ENCODE measurements around the gene RGL3. TPM values are rescaled to one million over a fixed set of nuclear protein-coding genes. Genes with fewer than 3 reads are reported as not detected.
"Not testable (repeated sequence)": the region's sequence is repeated elsewhere in the genome, so short reads cannot be mapped to it uniquely, and the experiment has no call there.

Gene RGL3, protein sequence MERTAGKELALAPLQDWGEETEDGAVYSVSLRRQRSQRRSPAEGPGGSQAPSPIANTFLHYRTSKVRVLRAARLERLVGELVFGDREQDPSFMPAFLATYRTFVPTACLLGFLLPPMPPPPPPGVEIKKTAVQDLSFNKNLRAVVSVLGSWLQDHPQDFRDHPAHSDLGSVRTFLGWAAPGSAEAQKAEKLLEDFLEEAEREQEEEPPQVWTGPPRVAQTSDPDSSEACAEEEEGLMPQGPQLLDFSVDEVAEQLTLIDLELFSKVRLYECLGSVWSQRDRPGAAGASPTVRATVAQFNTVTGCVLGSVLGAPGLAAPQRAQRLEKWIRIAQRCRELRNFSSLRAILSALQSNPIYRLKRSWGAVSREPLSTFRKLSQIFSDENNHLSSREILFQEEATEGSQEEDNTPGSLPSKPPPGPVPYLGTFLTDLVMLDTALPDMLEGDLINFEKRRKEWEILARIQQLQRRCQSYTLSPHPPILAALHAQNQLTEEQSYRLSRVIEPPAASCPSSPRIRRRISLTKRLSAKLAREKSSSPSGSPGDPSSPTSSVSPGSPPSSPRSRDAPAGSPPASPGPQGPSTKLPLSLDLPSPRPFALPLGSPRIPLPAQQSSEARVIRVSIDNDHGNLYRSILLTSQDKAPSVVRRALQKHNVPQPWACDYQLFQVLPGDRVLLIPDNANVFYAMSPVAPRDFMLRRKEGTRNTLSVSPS
- not detected in 2 replicates for total RNA-seq (2014; rRNA removed; shearing (Covaris generic))
- polyA plus RNA-seq (2015; cell fraction: cytosol; rRNA removed) = 0.87 TPM in 1 of 2 replicates, not detected in the other
- 0.27 TPM in 1 of 2 replicates, not detected in the other for polyA plus RNA-seq (2015; cell fraction: nucleus; rRNA removed)

- DNase-seq (ENCODE audit: low read depth) = no peak
Measured at GRCh38 chr19:11418549-11419506, at the start of gene RGL3. RGL3 (minus strand) TSS chr19:11419314; CDS start chr19:11419278, 36 bp downstream.

- not testable (repeated sequence) for DNase-seq (ENCODE audit: low read depth)
Measured at GRCh38 chr19:11468266-11468845, 49.2 kb upstream of the RGL3 start.

- no peak for DNase-seq (ENCODE audit: low read depth)
Measured at GRCh38 chr19:11465600-11465999, 46.5 kb upstream of the RGL3 start.

DNA sequence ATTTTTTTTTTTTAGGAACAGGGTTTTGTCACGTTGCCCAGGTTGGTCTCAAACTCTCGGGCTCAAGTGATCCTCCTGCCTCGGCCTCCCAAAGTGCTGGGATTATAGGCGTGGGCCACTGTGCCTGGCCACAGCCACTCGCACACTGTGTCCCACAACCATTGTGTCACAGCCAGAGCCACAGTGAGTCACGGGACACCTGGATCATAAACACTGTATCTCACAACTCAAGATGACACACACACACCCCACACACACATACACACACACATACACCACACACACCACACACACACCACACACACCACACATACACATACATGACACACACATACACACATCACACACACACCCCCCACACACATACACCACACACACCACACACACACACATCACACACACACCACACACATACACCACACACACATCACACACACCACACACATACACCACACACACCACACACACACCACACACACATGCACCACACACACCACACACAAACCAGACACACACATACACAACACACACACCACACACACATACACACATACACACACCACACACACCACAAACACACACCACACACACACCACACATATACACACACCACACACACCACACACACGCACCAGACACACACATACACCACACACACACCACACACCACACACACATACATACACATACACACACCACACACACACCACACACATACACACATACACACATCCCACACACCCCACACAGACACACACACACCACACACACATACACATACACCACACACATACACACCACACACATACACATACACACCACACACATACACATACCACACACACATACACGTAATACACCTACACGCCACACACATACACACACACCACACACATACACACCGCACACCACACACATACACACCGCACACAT is 45.5 kb upstream of the RGL3 start:
- DNase-seq (ENCODE audit: low read depth) = no peak

- DNase-seq (ENCODE audit: low read depth) = no peak
Measured at GRCh38 chr19:11463391-11463790, 44.3 kb upstream of the RGL3 start.

GRCh38 chr19:11461453-11461852 is 42.3 kb upstream of the RGL3 start:
- DNase-seq (ENCODE audit: low read depth) = no peak

DNA sequence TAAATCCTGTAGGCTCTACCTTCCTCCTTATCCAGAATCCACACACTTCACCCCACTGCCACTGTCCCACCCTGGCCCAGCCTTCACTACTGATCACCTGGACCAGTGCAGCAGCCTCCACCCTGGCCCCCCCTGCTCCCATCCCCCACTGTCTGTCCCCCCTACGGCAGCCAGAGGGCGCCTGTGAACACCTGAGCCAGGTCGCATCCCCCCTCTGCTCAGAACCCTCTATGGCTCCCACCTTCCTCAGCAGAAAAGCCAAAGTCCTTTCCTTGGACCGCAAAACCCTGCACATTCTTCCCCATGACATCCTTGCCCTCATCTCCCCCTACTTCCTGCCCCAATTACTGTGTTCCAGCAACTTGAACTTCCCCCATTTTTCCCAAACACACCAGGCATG is 41.1 kb upstream of the RGL3 start:
- DNase-seq (ENCODE audit: low read depth) = no peak

GRCh38 chr19:11458912-11459311 is 39.8 kb upstream of the RGL3 start:
- DNase-seq (ENCODE audit: low read depth) = not testable (repeated sequence)

- DNase-seq (ENCODE audit: low read depth) = no peak
Measured at GRCh38 chr19:11458236-11458900, 39.3 kb upstream of the RGL3 start.

DNA sequence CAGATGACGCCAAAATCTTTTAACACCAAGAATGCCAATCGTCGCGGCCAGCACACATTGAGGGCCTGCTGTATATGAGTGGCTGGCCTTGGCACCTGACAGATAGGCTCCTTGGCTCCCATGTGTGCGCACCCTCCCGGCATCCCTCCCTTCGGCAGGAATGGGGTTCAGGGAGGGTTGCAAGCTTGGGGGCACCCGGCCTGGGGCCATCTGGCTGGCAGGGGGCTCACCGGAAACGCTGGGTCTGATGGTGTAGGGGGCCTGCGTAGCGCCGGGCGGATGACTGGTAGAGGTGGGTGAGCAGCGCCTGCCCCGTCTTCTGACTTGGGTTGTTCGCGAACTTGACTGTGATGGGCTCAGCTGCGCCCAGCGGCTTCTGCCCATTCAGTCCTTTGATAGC is 38.7 kb upstream of the RGL3 start:
- DNase-seq (ENCODE audit: low read depth) = no peak

DNA sequence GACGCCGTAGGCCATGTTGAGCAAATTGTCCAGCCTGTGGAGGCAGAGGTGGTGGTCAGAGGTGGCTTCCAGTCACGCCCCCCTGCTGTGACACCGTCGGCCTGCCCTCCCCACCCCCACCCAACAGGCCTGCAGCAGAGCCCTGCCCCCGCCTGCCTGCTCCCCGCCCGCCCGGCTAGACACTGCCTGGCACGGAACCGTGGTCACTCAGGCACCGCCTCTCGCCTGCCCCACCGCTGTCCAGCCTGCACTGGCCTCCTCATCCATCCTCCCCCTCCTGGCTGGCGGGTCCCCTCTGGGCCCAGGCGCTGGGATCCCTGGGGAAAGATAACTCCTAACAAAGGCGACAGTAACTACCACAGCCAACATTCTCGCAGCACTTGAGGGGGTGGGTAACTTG is 38.0 kb upstream of the RGL3 start:
- no peak for DNase-seq (ENCODE audit: low read depth)

DNA sequence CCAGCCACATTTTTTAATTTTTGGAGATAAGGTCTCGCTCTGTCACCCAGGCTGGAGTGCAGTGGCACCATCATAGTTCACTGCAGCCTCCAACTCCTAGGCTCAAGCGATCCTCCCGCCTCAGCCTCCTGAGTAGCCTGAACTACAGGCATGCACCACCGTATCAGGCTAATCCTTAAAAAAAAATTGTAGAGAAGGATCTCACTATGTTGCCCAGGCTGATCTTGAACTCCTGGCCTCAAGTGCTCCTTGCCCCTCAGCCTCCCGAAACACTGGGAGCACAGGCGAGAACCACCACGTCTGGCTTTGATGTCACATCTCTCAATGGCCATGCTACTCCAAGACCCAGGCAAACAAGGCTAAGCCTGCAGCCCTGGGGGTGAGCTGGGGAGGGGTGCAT is 37.5 kb upstream of the RGL3 start:
- no peak for DNase-seq (ENCODE audit: low read depth)

GRCh38 chr19:11455233-11455554 is 36.1 kb upstream of the RGL3 start:
- not testable (repeated sequence) for DNase-seq (ENCODE audit: low read depth)

DNA sequence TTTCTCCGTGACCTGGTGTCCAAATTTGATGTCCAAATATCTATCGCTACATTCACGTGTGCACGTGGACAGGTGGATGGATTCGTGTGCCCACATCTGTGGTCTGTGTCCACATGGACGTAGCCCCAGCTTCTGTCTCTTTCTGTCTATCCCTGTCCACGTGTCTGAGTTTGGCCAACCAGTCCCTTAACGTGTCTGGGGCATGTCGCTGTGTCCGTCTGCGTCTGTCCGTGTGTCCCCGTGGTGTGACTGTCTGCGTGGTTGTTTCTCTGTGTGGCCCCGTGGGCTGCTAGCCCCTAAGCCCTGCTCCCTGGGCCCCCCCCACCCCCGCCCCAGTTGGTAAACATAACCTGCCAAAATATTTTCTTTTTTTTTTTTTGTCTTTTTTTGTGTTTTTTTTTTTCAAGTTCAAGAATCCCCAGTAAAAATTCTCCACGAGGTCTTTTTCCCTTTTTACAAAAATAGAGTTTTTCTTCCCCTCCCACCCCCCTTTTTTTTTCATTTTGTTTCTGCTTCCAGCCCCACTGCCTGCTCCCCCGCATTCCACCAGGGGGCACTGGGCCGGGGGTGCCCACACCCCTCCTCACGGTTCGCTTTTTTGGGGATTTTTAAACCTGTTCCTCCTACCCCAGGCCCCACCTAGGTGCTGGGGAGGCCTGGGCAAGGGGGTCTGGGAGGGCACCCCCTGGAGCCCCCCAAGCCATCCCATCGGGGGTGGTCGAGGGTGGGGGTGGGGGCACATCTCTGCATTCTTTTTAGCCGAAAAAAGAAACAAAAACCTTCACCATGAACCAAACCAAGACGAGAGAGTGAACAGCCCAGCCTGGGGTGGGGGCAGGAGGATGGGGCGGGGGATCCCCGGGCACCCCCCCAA is 34.6 kb upstream of the RGL3 start:
- no peak for DNase-seq (ENCODE audit: low read depth)

GRCh38 chr19:11452620-11453310 is 33.7 kb upstream of the RGL3 start:
- DNase-seq (ENCODE audit: low read depth) = no peak

- no peak for DNase-seq (ENCODE audit: low read depth)
Measured at GRCh38 chr19:11451871-11452619, 32.9 kb upstream of the RGL3 start.

DNA sequence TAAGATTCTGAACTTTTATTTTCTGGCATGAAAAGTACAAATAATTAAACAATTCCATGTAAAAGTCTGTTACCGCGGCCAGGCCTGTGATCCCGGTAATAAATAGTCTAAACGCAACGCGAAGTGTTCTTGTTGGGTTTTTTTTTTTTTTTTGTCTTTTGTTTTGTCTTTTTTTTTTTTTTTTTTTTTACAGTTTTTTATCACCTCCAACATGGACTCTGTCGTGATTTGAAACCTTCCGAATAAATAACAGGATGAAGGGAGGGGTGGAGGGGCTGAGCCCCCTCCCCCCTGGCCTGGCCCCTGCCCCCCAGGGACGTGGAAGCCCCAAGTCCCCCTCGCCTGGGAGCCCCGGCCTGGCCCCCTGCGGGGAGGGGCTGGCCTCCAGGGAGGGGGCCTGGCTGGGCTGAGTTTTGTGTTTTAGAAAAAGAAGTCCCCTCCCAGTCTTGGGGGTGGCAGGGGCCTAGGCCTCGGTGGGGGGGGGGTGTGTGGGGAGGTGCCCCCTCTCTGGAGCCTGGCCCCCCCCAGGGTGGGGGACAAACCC is 32.3 kb upstream of the RGL3 start:
- no peak for DNase-seq (ENCODE audit: low read depth)
